ENCODE data around the gene DPP3. TPM values are rescaled to one million over a fixed set of nuclear protein-coding genes. Genes with fewer than 3 reads are reported as not detected.

The DPP3 gene
- total RNA-seq, 2 experiments from 2014 or later: 87.1 to 91.9 TPM

DNA sequence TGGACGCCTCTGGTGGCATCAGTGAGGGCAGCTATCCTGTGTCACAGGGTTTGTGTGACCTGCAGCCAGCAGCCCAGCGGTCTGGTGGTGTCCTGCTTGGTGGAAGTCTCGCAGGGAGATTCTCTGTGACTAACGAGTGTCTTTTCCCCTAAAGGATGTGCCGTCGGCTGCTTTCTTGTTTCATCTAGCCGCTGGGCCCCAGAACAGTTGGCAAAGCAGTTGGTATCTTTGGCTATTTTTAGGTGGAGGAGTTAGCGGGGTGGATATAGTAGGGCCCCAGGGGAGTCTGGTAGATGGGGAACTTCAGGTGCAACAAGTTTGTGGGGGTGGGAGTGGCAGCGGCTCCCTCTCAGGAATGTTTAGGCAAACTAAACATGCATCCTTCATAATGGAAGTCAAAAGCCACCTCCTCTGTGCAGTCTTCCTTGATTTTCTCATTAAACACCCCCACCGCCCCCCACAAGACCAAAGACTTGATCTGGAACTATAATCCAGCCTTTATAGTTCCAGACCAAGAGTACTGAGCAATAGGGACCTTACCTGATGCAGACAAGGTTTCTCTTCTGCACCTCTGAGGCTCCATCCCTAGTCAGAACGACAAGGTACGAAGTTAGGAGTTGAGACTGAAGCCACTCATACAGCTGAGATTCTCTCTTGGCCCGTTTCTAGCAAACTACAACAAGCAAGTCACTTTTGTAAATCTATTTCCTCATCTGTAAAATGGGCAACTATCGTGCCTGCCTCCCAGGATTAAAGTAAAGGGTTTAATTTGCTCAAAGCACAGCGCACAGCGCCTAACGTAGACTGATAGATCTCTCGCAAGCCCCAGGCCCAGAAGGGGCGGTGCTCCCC, 14.6 kb upstream of the DPP3 start:
- H3K4me1 Mint-ChIP-seq: peaks cover 38% of the 10 kb centered on the region
- no peak for DNase-seq
- intact Hi-C loops (cut with DNase I, micrococcal nuclease): loop anchor here (1.0 to 5.0 kb wide), 19 partner anchors 15 to 608 kb away; partner anchors contain the start of genes DPP3 (in 2 of the 2), ACTN3 (in 1 of the 2), BBS1 (in 1 of the 2) and BRMS1 (in 1 of the 2)
- ChIA-PET CTCF (interaction anchor here (1.7 to 4.9 kb wide), 2 partner anchors 14 to 55 kb away, joined by 3 to 37 read pairs; partner anchors contain the start of gene DPP3), POLR2A (interaction anchor here (0.9 to 1.5 kb wide), 4 partner anchors 14 to 176 kb away, joined by 3 to 14 read pairs (median 8); partner anchors contain the start of genes DPP3, MRPL11 and YIF1A)
- peak overlapping the region; percentile 71 for H3K4me3 Mint-ChIP-seq
- peak overlapping the region; percentile 37 for H3K27ac Mint-ChIP-seq
- H3K36me3 Mint-ChIP-seq (ENCODE audit: low read depth): peaks cover 4% of the 10 kb centered on the region
- H3K9me3 Mint-ChIP-seq (ENCODE audit: low read depth): no peaks in the 10 kb centered on the region
- no peaks in the 10 kb centered on the region for H3K27me3 Mint-ChIP-seq
- no peak for ATAC-seq

- intact Hi-C loops (cut with DNase I, micrococcal nuclease): loop anchor here (1.0 to 5.0 kb wide), 19 partner anchors 14 to 609 kb away; partner anchors contain the start of genes DPP3 (in 2 of the 2), ACTN3 (in 1 of the 2), BBS1 (in 1 of the 2) and BRMS1 (in 1 of the 2)
- peaks cover 38% of the 10 kb centered on the region for H3K4me1 Mint-ChIP-seq
- H3K36me3 Mint-ChIP-seq (ENCODE audit: low read depth): peaks cover 4% of the 10 kb centered on the region
- no peaks in the 10 kb centered on the region for H3K9me3 Mint-ChIP-seq (ENCODE audit: low read depth)
- ChIA-PET POLR2A (interaction anchor here (0.6 to 1.5 kb wide), 7 partner anchors 13 to 212 kb away, joined by 3 to 14 read pairs (median 3); partner anchors contain the start of genes BBS1, DPP3, MRPL11 and RBM4B), CTCF (interaction anchor here (0.6 to 4.9 kb wide), 5 partner anchors 13 to 577 kb away, joined by 3 to 37 read pairs (median 3); partner anchors contain the start of genes DPP3 and MRPL11)
- peak within 1 kb of the TSS; percentile 79 for H3K27ac Mint-ChIP-seq
- no peaks in the 10 kb centered on the region for H3K27me3 Mint-ChIP-seq
- DNase-seq: peak; percentile 98
- ATAC-seq: peak; percentile 88
- H3K4me3 Mint-ChIP-seq: peak within 1 kb of the TSS; percentile 85
Measured at GRCh38 chr11:66466225-66467033, 13.8 kb upstream of the DPP3 start, which contains the start of gene PELI3. PELI3 (plus strand) TSS chr11:66466905; CDS start chr11:66468129, 1,224 bp downstream.

DNA sequence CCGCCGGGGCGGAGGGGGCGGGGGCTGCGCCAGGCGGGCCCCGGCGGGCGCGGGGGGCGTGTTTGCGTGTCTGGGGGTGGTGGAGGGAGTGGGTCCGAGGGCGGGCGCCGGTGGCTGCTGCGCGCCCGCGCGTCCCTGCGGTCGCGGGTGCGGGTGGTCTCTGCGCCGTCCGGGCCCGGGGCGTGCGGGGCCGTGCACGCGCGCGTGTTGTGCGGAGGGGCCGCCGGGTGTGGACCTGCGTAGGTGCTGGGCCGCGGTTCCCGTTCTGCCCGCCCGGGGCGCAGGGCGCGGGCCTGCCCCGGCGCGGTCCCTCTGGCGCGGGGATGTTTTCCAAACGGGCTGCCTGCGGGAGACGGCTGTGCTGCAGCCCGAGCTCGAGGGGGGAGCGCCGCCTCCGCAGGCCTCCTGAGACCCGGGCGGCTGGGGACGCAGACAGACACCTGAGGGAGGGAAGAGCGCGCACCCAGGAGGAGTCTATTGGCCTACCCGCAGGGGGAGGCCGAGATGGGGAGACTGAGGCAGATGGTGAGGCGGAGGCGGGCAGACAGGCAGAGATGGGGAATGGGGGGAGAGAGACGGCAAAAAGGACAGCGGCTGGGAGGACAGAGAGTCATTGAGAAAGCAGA, 13.1 kb upstream of the DPP3 start:
- Mint-ChIP-seq H3K4me1 (peaks cover 38% of the 10 kb centered on the region), H3K27ac (peak overlapping the region; percentile 79), H3K36me3 (ENCODE audit: low read depth) (peaks cover 4% of the 10 kb centered on the region), H3K27me3 (no peaks in the 10 kb centered on the region), H3K4me3 (peak overlapping the region; percentile 85), H3K9me3 (ENCODE audit: low read depth) (no peaks in the 10 kb centered on the region)
- ChIA-PET POLR2A (interaction anchor here (0.6 to 1.5 kb wide), 5 partner anchors 12 to 211 kb away, joined by 3 to 14 read pairs (median 3); partner anchors contain the start of genes BBS1, DPP3, MRPL11 and RBM4B), CTCF (interaction anchor here (0.6 to 4.9 kb wide), 6 partner anchors 12 to 578 kb away, joined by 3 to 37 read pairs (median 4); partner anchors contain the start of genes DPP3 and MRPL11)
- intact Hi-C loops (cut with DNase I, micrococcal nuclease): loop anchor here (2.0 to 5.0 kb wide), 4 partner anchors 28 to 610 kb away; partner anchors contain the start of genes CFL1 (in 1 of the 2), MRPL11 (in 1 of the 2), PC (in 1 of the 2) and RBM4 (in 1 of the 2)
- DNase-seq: peak; percentile 67
- peak; percentile 46 for ATAC-seq

- H3K27me3 Mint-ChIP-seq: no peaks in the 10 kb centered on the region
- ChIA-PET CTCF (interaction anchor here (1.0 to 4.9 kb wide), 3 partner anchors 12 to 81 kb away, joined by 4 to 37 read pairs (median 7); partner anchors contain the start of gene DPP3), POLR2A (no interaction called here)
- H3K4me3 Mint-ChIP-seq: peak overlapping the region; percentile 85
- H3K4me1 Mint-ChIP-seq: peaks cover 34% of the 10 kb centered on the region
- H3K9me3 Mint-ChIP-seq (ENCODE audit: low read depth): no peaks in the 10 kb centered on the region
- intact Hi-C loops (cut with DNase I, micrococcal nuclease): loop anchor here (2.0 to 5.0 kb wide), 4 partner anchors 29 to 610 kb away; partner anchors contain the start of genes CFL1 (in 1 of the 2), MRPL11 (in 1 of the 2), PC (in 1 of the 2) and RBM4 (in 1 of the 2)
- peak overlapping the region; percentile 79 for H3K27ac Mint-ChIP-seq
- peaks cover 4% of the 10 kb centered on the region for H3K36me3 Mint-ChIP-seq (ENCODE audit: low read depth)
- ATAC-seq (no peak), DNase-seq (peak; percentile 54)
Measured at GRCh38 chr11:66467756-66468155, 12.5 kb upstream of the DPP3 start.

DNA sequence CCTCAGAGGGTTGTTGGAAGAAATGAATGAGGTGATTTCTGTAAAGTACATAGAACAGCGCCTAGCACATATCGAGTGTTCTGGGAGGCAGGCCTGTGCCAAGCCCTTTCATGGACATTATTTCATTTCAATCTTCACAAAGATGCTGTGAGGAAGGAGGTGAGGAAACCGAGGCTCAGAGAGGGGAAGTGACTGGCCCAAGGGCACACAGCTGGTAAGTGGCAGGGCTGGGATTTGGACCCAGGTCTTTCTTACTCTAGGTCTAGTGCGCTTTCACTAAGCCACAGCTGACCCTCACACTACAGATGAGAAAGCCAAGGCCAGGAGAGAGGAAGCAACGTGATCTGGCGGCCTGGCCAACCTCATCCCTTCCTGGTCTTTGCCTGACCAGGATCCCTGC, 11.5 kb upstream of the DPP3 start:
- Mint-ChIP-seq H3K9me3 (ENCODE audit: low read depth) (no peaks in the 10 kb centered on the region), H3K4me1 (peaks cover 28% of the 10 kb centered on the region), H3K27ac (no peak overlapping the region), H3K4me3 (peak overlapping the region; percentile 20), H3K27me3 (no peaks in the 10 kb centered on the region), H3K36me3 (ENCODE audit: low read depth) (peaks cover 4% of the 10 kb centered on the region)
- ATAC-seq (no peak), DNase-seq (no peak)
- ChIA-PET POLR2A (interaction anchor here (0.7 to 0.9 kb wide), 2 partner anchors 21 to 30 kb away, joined by 3 read pairs; partner anchors contain the start of gene MRPL11), CTCF (interaction anchor here (0.7 to 4.9 kb wide), 5 partner anchors 9 to 38 kb away, joined by 4 to 37 read pairs (median 4); partner anchors contain the start of genes DPP3 and MRPL11)
- intact Hi-C loops (cut with DNase I, micrococcal nuclease): loop anchor here in 1 of 2 experiments (5.0 kb wide), 2 partner anchors 489 to 611 kb away; partner anchors contain the start of genes CFL1 and PC

GRCh38 chr11:66469441-66469840, 10.8 kb upstream of the DPP3 start:
- Mint-ChIP-seq H3K4me1 (peaks cover 28% of the 10 kb centered on the region), H3K4me3 (no peak overlapping the region), H3K27ac (no peak overlapping the region), H3K36me3 (ENCODE audit: low read depth) (peaks cover 4% of the 10 kb centered on the region), H3K9me3 (ENCODE audit: low read depth) (no peaks in the 10 kb centered on the region), H3K27me3 (no peaks in the 10 kb centered on the region)
- no peak for DNase-seq
- CTCF ChIA-PET: interaction anchor here (0.7 to 4.9 kb wide), 4 partner anchors 10 to 39 kb away, joined by 4 to 37 read pairs (median 6); partner anchors contain the start of genes DPP3 and MRPL11
- ATAC-seq: no peak
- intact Hi-C loops (cut with DNase I, micrococcal nuclease): loop anchor here in 1 of 2 experiments (5.0 kb wide), 2 partner anchors 488 to 612 kb away; partner anchors contain the start of genes CFL1 and PC
- POLR2A ChIA-PET: interaction anchor here (0.9 kb wide), 1 partner anchor 30 kb away, joined by 3 read pairs; the partner anchor contains the start of gene MRPL11

DNA sequence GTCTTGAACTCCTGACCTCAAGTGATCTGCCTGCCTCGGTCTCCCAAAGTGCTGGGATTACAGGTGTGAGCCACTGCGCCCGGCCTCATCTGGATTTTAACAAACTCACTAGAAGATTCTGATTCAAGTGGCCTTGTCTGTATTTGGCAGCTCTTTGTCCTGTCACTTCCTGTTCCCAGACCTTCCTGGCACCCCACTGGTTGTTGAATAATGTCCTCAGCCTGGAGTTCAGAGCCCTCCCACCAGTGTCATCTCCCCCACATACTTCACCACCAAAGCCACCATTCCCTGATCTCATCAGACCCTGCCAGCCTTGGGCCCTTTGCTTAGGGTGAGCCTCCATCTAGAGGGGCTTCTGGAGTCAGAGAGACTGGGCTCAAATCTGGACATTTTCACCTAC, 10.2 kb upstream of the DPP3 start:
- peak overlapping the region; percentile 51 for H3K27ac Mint-ChIP-seq
- DNase-seq: no peak
- CTCF ChIA-PET: interaction anchor here (1.2 to 4.9 kb wide), 4 partner anchors 10 to 84 kb away, joined by 3 to 37 read pairs (median 6); partner anchors contain the start of gene DPP3

DNA sequence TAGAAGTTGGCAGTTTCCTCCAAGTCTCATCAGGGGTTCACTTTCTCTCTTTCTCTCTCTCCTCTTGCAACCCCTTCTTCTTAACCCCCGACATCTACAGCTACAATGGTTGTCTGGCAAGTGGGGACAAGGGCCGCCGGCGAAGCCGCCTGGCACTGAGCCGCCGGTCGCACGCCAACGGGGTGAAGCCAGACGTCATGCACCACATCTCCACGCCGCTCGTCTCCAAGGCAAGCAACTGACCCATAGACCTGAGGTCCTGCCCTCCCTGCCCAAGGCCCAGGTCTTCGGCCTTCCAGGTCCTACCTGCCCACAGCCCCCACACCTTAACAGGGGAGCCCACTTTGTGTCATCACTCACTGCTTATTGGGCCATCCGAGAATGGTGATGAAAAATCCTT, 9.1 kb upstream of the DPP3 start:
- intact Hi-C loops (cut with DNase I, micrococcal nuclease): no loop called here
- no peaks in the 10 kb centered on the region for H3K9me3 Mint-ChIP-seq (ENCODE audit: low read depth)
- ChIA-PET CTCF (interaction anchor here (1.2 to 1.3 kb wide), 2 partner anchors 81 to 85 kb away, joined by 3 to 4 read pairs; no protein-coding TSS in a partner anchor), POLR2A (no interaction called here)
- H3K27ac Mint-ChIP-seq: no peak overlapping the region
- no peak overlapping the region for H3K4me3 Mint-ChIP-seq
- peaks cover 4% of the 10 kb centered on the region for H3K36me3 Mint-ChIP-seq (ENCODE audit: low read depth)
- ATAC-seq (no peak), DNase-seq (no peak)
- H3K27me3 Mint-ChIP-seq: no peaks in the 10 kb centered on the region
- H3K4me1 Mint-ChIP-seq: peaks cover 21% of the 10 kb centered on the region

More for the DNA sequence above, 10.2 kb upstream of the DPP3 start:
- no peak for ATAC-seq
- H3K36me3 Mint-ChIP-seq (ENCODE audit: low read depth): peaks cover 4% of the 10 kb centered on the region
- peaks cover 28% of the 10 kb centered on the region for H3K4me1 Mint-ChIP-seq
- no peaks in the 10 kb centered on the region for H3K9me3 Mint-ChIP-seq (ENCODE audit: low read depth)
- POLR2A ChIA-PET: interaction anchor here (0.8 kb wide), 1 partner anchor 81 kb away, joined by 3 read pairs; no protein-coding TSS in a partner anchor
- H3K27me3 Mint-ChIP-seq: no peaks in the 10 kb centered on the region
- no peak overlapping the region for H3K4me3 Mint-ChIP-seq
- intact Hi-C loops (cut with DNase I, micrococcal nuclease): no loop called here

DNA sequence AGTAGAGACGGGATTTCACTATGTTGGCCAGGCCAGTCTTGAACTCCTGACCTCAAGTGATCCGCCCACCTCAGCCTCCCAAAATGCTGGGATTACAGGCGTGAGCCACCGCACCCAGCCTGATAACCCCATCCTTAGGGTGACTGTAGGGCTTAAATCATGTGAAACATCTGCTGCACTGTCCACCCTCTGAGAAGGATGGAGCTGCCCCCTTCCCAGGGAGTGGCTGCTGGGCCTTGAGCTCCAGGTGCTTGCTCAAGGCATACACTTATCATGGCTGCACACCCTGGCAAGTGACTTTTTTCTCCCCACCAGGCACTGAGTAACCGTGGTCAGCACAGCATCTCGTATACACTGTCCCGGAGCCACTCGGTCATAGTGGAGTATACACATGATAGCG, 8.2 kb upstream of the DPP3 start:
- ChIA-PET CTCF (interaction anchor here (0.6 to 1.3 kb wide), 2 partner anchors 63 to 504 kb away, joined by 3 read pairs; no protein-coding TSS in a partner anchor), POLR2A (no interaction called here)
- intact Hi-C loops (cut with DNase I, micrococcal nuclease): no loop called here
- Mint-ChIP-seq H3K9me3 (ENCODE audit: low read depth) (no peaks in the 10 kb centered on the region), H3K27me3 (no peaks in the 10 kb centered on the region), H3K36me3 (ENCODE audit: low read depth) (peaks cover 4% of the 10 kb centered on the region), H3K4me1 (peaks cover 17% of the 10 kb centered on the region), H3K27ac (no peak overlapping the region), H3K4me3 (no peak overlapping the region)
- DNase-seq (no peak), ATAC-seq (no peak)
